BLaER1 (cell line): Measurements from ENCODE around the gene CDC14A.

Experiments
- H3K27ac ChIP-seq: shearing (Covaris generic); formaldehyde crosslinking; 2 replicates; pipeline ENCODE4 v1.8.1; 2022
- H3K27me3 ChIP-seq: shearing (Covaris generic); formaldehyde crosslinking; 2 replicates; pipeline ENCODE4 v1.8.1; 2022
- H3K36me3 ChIP-seq: shearing (Covaris generic); formaldehyde crosslinking; 2 replicates; pipeline ENCODE4 v1.8.1; 2022
- H3K4me1 ChIP-seq: shearing (Covaris generic); formaldehyde crosslinking; 2 replicates; pipeline ENCODE4 v1.8.1; 2022
- H3K4me2 ChIP-seq: shearing (Covaris generic); formaldehyde crosslinking; 2 replicates; pipeline ENCODE4 v1.8.1; 2022
- H3K4me3 ChIP-seq: shearing (Covaris generic); formaldehyde crosslinking; 2 replicates; pipeline ENCODE4 v1.8.1; 2022
- H3K9ac ChIP-seq: shearing (Covaris generic); formaldehyde crosslinking; 2 replicates; pipeline ENCODE4 v1.8.1; 2022
- H3K9me3 ChIP-seq: shearing (Covaris generic); formaldehyde crosslinking; 2 replicates; pipeline ENCODE4 v1.8.1; 2022
- H4K20me1 ChIP-seq: shearing (Covaris generic); formaldehyde crosslinking; 2 replicates; pipeline ENCODE4 v1.8.1; 2022
- Cebpa-rat ChIP-seq: shearing (Covaris generic); IDR thresholded peaks from 2 replicates; pipeline ENCODE4 v1.8.1; 2022

Gene CDC14A

DNA sequence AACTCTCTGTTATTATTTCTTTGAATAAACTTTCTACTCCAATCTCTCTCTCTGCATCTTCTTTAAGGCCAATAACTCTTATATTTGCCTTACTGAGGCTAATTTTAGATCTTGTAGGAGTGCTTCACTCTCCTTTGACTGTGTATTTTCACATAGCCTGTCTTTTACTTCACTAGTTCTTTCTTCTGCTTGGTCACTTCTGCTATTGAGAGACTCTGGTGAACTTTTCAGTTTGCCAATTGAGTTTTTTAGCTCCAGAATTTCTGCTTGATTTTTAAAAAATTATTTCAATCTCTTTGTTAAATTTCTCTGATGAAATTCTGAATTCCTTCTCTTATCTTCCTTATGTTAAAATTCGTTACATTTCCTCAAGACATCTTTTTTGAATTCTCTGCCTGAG is 203.9 kb downstream of the CDC14A start:
- no peak overlapping the region for H3K27ac ChIP-seq
- no peak overlapping the region for H3K4me3 ChIP-seq
- no peaks in the 10 kb centered on the region for H3K4me1 ChIP-seq
- H3K27me3 ChIP-seq: no peaks in the 10 kb centered on the region
- H3K4me2 ChIP-seq: no peak overlapping the region
- H3K9me3 ChIP-seq: peaks cover 28% of the 10 kb centered on the region
- no peaks in the 10 kb centered on the region for H3K36me3 ChIP-seq
- H4K20me1 ChIP-seq: no peaks in the 10 kb centered on the region
- TF ChIP-seq Cebpa-rat: no peak
- no peak overlapping the region for H3K9ac ChIP-seq

DNA sequence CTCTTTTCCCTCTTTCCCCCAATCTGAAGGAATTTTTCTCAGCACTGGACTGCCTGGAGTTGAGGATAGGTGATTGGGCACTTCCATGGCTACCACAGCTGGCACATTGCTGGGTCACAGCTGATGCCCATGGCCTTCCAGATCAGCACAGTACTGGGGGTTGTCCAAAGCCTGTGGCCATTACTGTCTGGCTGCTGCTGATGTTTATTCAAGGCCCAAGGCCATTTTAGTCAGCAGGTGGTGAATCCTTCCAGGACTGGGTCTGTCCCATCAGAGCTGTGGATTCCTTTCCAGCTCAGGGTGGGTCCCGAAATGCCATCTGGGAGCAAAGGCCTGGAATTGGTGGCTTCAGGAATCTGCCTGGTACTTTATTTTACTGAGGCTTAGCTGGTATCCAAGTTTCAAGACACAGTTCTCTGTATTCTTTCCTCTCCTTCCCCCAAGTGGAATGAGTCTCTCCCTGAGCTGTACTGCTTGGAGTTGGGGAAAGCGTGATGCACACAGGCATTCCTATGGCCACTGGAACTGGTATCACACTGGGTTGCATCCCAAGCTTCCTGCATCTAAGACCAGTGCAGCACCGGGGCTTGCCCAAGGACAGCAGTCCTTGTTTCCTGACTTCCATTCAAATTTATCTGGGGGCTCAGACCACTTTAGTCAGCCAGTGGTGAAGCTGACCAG is 204.8 kb downstream of the CDC14A start:
- peaks cover 21% of the 10 kb centered on the region for H3K9me3 ChIP-seq
- H3K27ac ChIP-seq: no peak overlapping the region
- H3K27me3 ChIP-seq: no peaks in the 10 kb centered on the region
- no peaks in the 10 kb centered on the region for H3K36me3 ChIP-seq
- H3K9ac ChIP-seq: no peak overlapping the region
- no peak overlapping the region for H3K4me2 ChIP-seq
- H4K20me1 ChIP-seq: no peaks in the 10 kb centered on the region
- no peak overlapping the region for H3K4me3 ChIP-seq
- TF ChIP-seq Cebpa-rat: no peak
- H3K4me1 ChIP-seq: no peaks in the 10 kb centered on the region

DNA sequence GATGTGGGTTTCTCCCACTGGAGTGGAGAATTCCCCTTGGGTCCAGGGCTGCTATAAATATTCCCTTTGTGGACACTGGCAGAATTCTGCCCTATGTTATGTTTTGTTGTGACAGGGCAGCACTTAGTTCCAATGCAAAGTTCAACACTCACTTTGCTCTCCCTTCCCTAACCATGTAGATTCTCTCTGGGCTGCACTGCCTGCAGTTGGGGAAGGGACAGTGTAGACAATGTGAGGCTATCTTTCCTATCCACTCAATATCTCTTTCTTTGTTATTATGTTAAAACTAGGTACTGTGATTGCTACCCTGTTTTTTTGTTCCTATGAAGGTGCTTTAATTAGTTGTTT is 205.3 kb downstream of the CDC14A start:
- Histone ChIP-seq H3K4me3 (no peak overlapping the region), H3K4me1 (no peaks in the 10 kb centered on the region), H3K27me3 (no peaks in the 10 kb centered on the region), H3K9ac (no peak overlapping the region), H3K27ac (no peak overlapping the region), H3K9me3 (peaks cover 18% of the 10 kb centered on the region), H3K36me3 (no peaks in the 10 kb centered on the region), H4K20me1 (no peaks in the 10 kb centered on the region), H3K4me2 (no peak overlapping the region)
- no peak for TF ChIP-seq Cebpa-rat

- H3K36me3 ChIP-seq: no peaks in the 10 kb centered on the region
- H4K20me1 ChIP-seq: no peaks in the 10 kb centered on the region
- no peaks in the 10 kb centered on the region for H3K27me3 ChIP-seq
- no peak for TF ChIP-seq Cebpa-rat
- H3K9ac ChIP-seq: no peak overlapping the region
- no peak overlapping the region for H3K27ac ChIP-seq
- no peaks in the 10 kb centered on the region for H3K4me1 ChIP-seq
- H3K4me2 ChIP-seq: no peak overlapping the region
- no peaks in the 10 kb centered on the region for H3K9me3 ChIP-seq
- no peak overlapping the region for H3K4me3 ChIP-seq
These were observed 213.2 kb downstream of the CDC14A start for GRCh38 chr1:100565533-100565932.

GRCh38 chr1:100565937-100566699 is 213.8 kb downstream of the CDC14A start:
- H3K4me1 ChIP-seq: no peaks in the 10 kb centered on the region
- no peaks in the 10 kb centered on the region for H4K20me1 ChIP-seq
- H3K27ac ChIP-seq: no peak overlapping the region
- TF ChIP-seq Cebpa-rat: no peak
- no peak overlapping the region for H3K4me3 ChIP-seq
- H3K4me2 ChIP-seq: no peak overlapping the region
- no peaks in the 10 kb centered on the region for H3K36me3 ChIP-seq
- H3K27me3 ChIP-seq: no peaks in the 10 kb centered on the region
- no peaks in the 10 kb centered on the region for H3K9me3 ChIP-seq
- no peak overlapping the region for H3K9ac ChIP-seq

- H3K27me3 ChIP-seq: no peaks in the 10 kb centered on the region
- no peak overlapping the region for H3K4me3 ChIP-seq
- no peak for TF ChIP-seq Cebpa-rat
- H4K20me1 ChIP-seq: no peaks in the 10 kb centered on the region
- no peak overlapping the region for H3K4me2 ChIP-seq
- H3K27ac ChIP-seq: no peak overlapping the region
- H3K4me1 ChIP-seq: no peaks in the 10 kb centered on the region
- H3K9me3 ChIP-seq: no peaks in the 10 kb centered on the region
- H3K36me3 ChIP-seq: no peaks in the 10 kb centered on the region
- H3K9ac ChIP-seq: no peak overlapping the region
These were observed 214.8 kb downstream of the CDC14A start for GRCh38 chr1:100567062-100567461.
